ENCODE data around the gene ASAH2B.
"Not testable (repeated sequence)": the region's sequence is repeated elsewhere in the genome, so short reads cannot be mapped to it uniquely, and the experiment has no call there.

ASAH2B gene

DNA sequence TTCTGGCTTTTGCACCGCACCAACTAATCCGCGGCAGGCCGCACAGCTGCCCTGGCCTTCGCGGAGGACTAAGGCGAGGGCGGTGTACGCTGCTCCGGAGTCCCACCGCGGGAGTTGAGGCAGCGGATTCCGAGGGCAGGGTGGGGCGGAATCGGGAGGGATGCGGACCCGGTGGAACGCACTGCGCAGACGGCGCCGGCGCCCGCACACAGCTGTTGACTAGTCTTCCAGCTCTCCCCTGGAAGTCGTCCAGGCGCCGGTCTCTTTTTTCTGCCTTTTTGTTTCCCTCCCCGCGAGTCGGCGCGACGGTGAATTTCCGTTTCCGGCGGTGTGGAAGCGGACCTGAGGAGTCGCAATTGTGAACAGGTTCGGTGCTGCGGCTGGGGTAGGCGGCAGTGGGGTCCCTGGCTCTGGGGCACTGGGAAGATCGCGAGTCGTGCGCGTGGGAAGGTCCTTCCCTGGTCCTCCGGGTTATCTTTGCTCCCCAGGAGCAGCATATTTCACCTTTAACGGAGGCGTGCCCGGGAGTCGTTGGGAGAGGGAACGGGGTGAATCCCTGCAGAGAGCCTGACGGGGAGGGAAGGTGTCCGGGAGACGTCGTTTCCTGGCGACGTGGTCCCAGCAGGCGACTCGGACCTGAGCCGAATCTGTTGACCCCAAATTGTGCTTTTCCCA, at the start of gene ASAH2B:
TSS of gene ASAH2B (plus strand) at position 319 of the 675 bp plus-strand sequence. CDS start 5,195 bp downstream, outside the sequence.
- DNase-seq (ENCODE audit: low read depth) = peak; percentile 54

DNA sequence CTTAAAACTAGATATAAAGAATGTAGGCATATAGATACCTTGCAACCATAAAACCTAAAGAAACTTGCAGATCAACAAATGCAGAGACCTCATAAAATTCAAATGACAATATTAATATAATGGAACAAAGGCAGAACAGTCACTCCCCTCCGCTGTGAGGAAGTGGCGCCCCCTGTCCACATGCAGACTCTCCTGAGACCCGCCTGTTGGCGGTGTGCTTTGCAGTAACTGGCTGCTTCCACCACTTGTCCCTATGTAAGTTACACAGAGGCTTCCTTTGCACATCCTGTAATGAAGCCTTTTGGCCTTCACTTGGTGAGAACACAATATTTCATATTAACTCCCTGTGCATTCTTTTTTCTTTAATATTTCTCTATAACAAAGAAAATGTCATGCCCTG, 41.9 kb upstream of the ASAH2B start:
- not testable (repeated sequence) for DNase-seq (ENCODE audit: low read depth)

DNA sequence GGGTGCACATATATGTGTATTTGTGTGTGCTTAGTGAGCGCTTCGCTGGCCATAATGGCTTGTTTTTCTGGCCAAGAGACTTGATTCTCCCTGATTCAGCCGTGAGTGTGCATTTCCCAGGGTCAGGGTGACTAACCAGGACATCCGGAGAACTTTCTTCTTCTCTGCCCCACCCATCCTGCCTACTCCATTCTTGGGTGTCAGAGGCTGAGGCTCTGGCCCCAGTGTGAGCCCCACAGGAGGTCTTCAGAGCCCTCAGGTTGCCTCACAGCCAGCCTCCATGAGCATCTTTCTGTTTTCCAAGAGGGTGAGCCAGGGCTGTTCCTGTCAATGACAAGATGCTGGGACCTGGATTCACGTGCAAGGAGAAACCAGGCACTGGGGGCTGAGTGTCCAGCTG, 37.8 kb upstream of the ASAH2B start:
- not testable (repeated sequence) for DNase-seq (ENCODE audit: low read depth)

DNA sequence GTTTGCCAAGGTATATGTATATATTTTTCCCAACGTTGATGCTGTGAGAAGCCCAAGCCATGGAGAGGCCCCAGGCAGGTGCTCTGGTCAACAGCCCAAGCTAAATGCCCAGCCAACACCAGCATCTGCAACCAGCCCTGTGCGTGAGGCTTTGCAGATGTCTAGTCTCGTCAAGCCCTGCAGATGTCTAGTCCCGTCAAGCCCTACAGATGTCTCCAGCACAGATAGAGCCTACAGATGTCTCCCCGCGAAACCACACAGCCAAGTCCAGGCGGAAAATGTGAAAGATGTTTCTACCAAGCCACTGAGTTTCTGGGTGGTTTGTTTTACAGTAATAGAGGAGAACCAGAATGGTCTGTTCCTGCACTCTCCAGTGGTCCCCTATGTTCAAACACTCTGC, 36.7 kb upstream of the ASAH2B start:
- DNase-seq (ENCODE audit: low read depth) = not testable (repeated sequence)

DNA sequence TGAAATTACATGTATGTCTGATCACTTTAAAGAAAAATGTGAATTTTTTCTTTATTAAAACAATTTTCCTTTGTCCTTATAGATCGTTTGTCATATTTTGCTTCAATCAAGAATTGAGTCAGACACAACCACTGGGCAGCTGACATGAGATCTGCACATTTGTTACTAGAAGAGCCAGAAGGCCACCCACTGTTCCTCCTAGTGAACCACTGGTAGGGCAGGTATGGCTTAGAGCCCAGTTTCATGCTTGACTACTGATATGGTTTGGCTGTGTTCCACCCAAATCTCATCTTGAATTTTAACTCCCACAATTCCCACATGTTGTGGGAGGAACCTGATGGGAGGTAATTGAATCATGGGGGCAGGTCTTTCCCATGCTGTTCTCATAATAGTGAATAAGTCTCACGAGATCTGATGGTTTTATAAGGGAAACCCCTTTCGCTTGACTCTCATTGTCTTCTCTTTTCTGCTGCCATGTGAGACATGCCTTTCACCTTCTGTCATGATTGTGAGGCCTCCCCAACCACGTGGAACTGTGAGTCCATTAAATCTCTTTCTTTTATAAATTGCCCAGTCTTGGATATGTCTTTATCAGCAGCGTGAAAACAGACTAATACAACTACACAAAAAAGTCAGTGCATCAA, 35.2 kb upstream of the ASAH2B start:
- DNase-seq (ENCODE audit: low read depth) = not testable (repeated sequence)

DNA sequence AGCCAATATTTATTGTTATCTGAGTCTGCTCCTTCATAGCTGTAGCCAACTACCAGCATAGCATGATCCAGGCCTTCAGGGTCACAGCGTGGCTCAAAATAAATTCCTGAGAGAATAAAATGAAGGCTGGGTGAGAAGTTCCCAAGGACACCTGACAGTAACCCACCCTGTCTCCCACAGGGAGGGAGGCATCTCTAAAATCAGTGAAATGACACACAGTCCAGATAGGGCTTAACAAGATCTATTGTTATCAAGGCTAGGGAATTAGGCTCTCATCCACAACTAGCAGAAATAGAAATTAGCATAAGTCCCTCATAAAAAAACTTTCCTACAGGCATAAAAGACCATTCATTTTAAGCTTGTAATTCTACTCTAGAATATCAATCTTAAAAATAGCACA, 33.7 kb upstream of the ASAH2B start:
- DNase-seq (ENCODE audit: low read depth) = not testable (repeated sequence)

DNA sequence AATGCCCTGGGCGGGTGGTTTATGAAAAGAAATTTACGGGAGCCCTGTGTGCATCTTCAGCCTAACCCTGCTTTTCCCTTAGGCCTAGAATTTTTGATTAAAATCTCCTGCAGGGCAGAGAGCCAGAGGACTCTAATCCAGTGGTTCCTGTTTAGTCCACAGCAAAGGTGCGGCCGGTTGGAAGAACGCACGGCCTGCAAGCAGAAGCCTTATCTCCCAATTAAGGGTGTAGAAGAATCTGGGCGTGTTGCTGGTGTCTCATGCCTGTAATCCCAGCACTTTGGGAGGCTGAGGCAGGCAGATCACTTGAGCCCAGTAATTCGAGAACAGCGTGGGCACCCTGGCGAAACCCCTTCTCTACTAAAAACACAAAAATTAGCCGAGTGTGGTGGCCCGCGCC, 29.5 kb upstream of the ASAH2B start:
- not testable (repeated sequence) for DNase-seq (ENCODE audit: low read depth)

DNA sequence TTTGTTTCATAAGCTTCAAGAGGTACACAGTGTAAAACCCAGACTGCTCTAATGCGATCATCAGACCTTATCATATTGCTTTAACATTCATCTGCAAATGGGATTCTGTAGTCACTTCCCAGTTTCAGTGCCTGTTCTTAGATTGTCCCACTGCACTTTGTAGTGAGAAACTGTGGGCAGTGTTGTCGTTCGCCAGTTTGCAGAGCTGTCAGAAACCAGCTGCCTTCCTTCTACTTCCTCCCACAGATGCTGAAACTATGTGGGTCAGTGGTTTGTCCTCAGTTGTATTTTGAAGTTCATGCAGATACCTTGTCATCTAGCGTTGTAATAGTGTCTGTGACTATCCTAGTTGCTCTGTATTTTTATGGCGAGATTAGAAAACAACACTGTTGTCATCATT, 15.9 kb upstream of the ASAH2B start:
- not testable (repeated sequence) for DNase-seq (ENCODE audit: low read depth)

DNA sequence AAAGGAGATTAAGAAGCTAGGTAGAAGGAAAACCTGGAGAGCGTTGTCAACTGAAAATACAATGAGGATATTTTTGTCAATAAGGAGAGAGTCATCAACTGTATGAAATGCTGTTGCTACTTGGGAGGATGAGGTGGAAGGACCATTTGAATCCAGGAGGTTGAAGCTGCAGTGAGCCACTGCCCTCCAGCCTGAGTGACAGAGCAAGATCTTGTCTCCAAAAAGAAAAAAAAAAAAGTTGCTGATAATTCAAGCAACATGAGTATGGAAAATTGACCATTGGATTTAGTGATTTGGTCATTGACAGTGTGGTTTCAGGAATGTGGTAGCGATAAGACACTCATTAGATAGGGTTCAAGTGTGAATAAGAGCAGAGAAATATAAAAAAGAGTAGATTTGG, 11.6 kb upstream of the ASAH2B start:
- not testable (repeated sequence) for DNase-seq (ENCODE audit: low read depth)

DNA sequence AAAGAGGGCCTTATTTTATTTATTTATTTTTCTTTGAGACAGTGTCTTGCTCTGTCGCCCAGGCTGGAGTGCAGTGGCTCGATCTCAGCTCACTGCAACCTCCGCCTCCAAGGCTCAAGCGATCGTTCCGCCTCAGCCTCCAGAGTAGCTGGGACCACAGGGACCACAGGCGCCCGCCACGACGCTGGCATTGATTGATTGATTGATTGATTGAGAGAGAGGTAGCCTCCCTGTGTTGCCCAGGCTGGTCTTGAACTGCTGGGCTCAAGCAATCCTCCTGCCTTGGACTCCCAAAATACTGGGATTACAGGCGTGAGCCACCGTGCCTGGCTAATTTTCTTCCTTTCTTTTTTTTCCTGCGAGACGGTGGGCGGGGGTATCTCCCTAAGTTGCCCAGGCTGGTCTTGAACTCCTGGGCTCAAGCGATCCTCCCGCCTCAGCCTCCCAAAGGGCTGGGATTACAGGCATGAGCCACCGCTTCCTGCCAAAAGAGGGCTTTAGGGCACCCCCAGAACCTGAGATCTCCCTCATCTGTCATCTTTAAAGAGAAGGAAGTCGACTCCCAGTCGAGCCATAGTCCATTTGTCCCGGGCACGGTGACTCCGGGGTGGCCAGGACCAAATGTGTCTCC, 634 bp upstream of the ASAH2B start:
- DNase-seq (ENCODE audit: low read depth) = not testable (repeated sequence)

DNA sequence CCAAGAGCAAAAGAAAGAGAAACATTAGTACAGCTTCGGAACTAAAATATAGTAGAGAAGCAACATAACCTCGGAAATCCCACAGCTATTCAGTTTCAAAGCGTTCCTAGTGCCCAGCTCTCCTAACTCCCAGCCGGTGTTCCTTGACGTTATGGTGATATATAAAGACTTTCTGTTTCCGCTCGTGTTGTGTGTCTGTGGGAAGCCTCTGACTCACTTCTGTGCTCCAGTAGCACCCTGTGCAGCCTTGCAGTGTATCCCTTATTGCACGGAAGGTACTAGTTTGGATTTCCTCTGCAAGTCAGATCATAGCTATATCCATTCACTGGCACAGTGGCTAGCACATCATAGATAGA, 535 bp downstream of the ASAH2B start:
- no peak for DNase-seq (ENCODE audit: low read depth)

DNA sequence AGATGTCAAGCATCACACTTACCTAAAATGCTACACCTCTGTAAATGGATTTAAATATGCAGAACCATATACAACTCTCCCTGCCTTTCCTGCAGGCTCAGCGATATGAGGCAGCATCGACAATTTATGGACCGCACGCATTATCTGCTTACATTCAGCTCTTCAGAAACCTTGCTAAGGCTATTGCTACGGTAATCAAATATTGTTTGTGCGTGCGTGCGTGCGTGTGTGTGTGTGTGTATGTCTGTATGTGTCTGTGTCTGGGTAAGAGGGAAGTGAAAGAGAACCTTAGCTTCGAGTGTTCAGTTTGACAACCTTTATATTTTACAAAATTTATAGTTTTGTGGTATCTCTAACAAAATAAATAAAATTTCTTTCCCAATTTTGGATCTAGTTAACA, 3.1 kb downstream of the ASAH2B start:
- not testable (repeated sequence) for DNase-seq (ENCODE audit: low read depth)

DNA sequence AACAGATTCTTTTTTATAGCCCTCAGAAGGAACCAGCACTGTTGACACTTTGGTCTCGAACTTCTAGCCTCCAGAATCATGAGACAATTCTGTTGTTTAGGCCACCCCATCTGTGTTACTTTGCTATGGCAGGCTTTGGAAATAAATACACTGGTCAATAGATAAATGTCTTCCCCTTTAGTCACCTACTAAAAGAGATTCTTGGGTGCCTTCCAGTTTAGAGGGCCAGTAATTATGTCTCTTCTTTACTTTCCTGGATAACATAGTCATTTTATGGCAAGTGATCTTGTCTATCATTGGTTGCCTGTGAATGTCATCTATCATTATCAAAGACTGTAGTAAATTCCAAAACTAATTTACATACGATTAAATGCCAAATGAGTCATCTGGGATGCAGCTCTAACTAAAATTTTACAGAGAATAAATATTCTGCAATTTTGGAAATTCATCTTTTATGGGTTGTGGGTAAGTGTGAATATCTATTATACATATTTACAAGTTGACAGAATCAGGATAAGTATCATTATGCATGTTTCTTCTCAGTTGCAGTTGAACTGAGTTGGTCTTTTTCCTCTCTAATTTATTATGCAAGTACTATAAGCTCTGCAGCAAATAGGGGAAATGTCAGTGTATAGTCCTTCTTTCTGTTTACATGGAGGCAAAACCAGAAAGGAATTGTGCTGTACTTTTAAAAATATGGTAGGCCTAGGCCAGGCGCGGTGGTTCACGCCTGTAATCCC, 27.2 kb downstream of the ASAH2B start:
- DNase-seq (ENCODE audit: low read depth) = not testable (repeated sequence)

DNA sequence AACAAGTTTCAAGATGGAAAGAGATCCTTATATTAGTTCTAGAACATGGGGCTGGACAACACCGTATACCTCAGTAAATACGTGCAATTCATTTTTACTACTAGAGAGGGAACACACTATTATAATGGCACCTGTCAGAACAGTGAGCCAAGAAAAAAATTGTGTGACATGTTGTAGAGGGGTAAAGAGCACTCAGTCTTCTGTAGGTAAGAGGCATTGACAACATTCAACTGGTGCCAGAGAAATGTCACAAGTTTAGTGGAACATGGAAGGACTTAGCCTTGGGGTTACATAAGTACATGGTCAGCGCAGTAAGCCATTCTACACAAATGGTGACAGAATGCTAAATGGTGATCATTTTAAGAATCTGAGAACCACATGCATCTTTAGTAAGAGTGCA, 32.3 kb downstream of the ASAH2B start:
- not testable (repeated sequence) for DNase-seq (ENCODE audit: low read depth)

DNA sequence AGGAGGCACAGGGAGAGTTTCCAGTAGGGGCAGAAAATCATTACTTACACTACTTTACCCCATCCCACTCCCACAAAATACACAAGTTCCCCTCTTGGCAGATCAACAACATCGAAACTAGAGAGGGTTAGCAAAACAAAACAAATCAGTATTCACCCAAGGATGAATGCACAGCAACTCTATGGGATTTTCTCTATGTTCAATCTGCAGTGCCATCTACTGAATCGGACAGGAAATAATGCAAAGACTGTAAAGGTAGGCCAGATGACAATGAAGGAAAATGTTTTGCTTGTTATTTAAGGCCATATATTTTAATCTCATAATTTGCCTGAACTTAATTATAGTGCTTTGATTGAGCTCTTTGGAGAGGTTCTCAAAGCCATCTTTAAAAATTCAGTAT, 35.1 kb downstream of the ASAH2B start:
- not testable (repeated sequence) for DNase-seq (ENCODE audit: low read depth)

DNA sequence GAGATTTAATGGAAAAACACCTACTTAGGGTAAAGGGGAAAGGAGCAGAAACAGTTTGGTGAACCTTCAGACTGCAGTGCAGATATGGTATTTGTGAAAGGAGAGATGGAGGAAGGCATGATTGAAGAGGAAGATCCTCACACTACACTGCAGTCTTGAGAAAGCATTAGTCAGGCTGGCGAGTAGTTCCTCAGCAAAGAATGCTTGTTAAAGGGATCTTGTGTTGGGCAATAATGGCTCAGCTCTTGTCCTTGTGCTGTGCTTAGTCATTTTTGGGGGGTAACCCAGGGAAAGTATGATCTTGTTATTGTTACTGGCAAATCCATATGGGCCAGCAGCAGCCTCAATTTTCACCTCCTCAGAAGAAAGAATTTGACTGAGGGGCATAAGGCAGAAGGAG, 40.3 kb downstream of the ASAH2B start:
- not testable (repeated sequence) for DNase-seq (ENCODE audit: low read depth)

DNA sequence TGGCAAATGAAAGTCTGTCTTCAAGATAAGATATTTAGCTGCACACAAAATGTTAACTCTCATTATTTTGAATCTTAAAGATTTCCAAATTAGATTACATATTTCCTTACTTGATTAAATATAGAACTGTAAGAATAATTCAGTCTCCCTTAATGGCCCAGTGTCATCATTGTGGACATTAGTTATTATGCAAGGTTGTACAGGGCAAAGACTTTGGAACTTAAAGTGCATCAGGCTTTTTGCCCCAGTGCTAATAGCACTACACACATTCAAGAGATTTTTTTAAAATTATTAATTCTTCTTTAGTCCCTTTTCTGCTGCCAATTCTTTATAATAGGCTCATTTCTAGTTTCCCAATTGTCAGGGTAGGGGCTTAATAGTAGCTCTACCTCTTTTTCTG, 42.3 kb downstream of the ASAH2B start:
- not testable (repeated sequence) for DNase-seq (ENCODE audit: low read depth)

DNA sequence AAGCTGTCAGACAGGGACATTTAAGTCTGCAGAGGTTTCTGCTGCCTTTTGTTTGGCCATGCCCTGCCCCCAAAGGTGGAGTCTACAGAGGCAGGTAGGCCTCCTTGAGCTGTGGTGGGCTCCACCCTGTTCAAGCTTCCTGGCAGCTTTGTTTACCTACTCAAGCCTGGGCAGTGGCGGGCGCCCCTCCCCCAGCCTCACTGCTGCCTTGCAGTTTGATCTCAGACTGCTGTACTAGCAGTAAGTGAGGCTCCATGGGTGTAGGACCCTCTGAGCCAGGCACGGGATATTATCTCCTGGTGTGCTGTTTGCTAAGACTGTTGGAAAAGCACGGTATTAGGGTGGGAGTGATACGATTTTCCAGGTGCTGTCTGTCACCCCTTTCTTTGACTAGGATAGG, 48.2 kb downstream of the ASAH2B start:
- DNase-seq (ENCODE audit: low read depth) = not testable (repeated sequence)

DNA sequence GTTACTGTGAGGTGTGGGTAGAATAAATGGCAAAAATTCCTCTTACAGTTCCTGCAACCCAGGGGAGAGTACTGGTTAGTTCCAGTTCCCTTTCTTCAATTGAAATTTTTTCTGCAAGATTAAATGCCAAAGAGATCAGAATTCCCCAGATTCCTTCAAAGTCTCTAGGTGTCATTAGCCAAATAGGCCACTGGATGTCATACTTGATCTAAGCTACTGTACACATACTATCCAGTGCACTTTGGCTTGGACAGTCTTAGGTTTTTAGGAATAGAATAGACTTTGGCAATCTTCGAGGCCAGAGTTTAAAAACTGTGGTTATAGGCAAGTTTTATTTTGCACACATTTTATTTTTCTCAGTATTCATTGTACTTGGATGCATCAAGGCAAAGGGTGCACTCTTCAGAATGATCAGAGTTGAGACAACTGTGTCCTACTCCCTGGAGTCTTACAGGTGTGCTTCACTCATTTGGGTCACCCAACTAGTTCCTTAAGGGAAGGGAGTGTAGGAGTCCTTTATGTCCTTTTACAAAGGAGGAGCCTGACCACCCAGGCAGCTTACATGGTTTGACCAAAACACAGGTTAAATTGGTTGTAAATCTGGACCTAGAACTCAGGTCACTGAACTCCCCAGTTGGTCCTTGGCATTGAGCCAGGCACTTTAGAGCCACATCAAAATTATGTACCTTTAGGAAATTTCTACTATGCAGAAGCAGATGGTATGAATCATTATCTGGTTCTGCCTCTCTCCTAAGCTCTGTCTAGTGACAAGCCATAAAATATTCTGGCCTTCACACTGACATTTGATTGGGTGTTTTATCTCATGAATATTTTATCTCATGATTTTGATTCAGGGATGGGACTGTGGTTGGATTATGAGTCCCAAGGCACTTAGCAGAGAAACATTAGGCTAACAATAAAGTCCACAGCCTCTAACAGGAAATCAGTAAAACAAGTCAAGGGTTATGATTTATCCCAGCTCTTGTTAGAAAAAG, 49.5 kb downstream of the ASAH2B start:
- no peak for DNase-seq (ENCODE audit: low read depth)

DNA sequence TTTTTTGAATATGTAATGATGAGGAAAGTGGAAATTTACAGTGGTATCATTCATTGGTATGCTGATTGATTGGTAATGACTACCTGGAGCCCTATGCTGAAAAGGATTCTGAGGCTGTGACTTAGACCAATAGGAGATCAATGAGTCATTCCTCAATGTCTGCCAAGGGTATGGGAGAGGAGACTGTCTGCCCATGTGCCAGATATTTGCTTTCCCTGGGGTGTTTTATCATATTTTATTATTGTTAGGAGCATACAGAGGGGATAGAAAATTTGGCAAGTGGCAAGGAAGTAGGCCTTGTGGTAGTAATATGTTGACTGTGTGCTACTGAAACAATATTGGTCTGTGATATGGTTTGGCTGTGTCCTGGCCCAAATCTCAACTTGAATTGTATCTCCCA, 54.8 kb downstream of the ASAH2B start:
- no peak for DNase-seq (ENCODE audit: low read depth)

DNA sequence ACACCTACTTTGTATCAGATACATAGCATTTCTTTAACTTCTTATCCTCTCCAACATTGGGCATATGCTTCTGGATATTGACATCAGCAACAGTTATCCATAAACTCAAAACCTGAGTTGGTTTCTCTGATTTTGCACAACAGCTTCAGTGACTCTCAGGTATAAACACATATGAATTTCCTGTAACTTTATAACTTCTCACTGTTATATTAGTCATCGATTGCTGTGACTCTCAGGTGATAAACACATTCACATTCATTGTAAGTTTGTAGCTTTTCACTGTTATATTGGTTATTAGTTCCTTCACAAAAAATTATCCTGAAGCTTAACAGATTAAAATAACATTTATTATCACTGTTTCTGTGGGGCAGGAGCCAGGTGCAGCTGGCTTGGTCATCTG, 57.0 kb downstream of the ASAH2B start:
- DNase-seq (ENCODE audit: low read depth) = no peak
